ENCODE measurements around the gene OR14I1.

Gene OR14I1

GRCh38 chr1:248702714-248703113 lies at the start of gene OR14I1:
Gene OR14I1, minus strand, starts transcription at chr1:248702766.
- no peak within 1 kb of the TSS for H3K4me3 ChIP-seq (replicated peaks; ENCODE audit: low read depth, low read length)
- no peak for TF ChIP-seq CTCF (IDR thresholded peaks at IDR 0.05; ENCODE audit: low read length, missing control alignments)
- DNase-seq (ENCODE audit: low read depth), result no peak

GRCh38 chr1:248751635-248752034 lies 49.1 kb upstream of the OR14I1 start:
- DNase-seq (ENCODE audit: low read depth), result no peak
- H3K4me3 ChIP-seq (replicated peaks; ENCODE audit: low read depth, low read length), result no peak overlapping the region

DNA sequence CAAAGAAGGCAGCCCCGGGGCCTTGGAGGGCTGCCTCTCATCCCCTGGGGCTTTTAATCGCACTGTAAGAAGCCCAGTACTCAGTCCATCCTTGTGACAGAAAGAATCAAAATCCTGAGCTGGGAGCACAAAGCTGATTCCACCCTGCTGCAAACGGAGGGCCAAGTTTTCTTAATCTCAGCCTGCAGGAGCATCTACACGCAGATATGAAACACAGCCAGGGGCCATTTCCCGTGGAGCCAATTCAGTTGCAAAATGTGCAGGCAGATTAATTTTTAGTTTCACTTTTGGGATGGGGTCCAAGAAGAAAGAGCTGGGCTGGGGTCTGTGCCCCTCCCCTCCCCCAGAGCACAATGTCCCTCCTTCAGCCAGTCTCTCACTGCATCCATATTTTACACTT lies 48.6 kb upstream of the OR14I1 start:
- no peak for TF ChIP-seq CTCF (IDR thresholded peaks at IDR 0.05; ENCODE audit: low read length, missing control alignments)
- DNase-seq (ENCODE audit: low read depth), result no peak
- no peak overlapping the region for H3K4me3 ChIP-seq (replicated peaks; ENCODE audit: low read depth, low read length)

More at GRCh38 chr1:248751635-248752034, 49.1 kb upstream of the OR14I1 start:
- no peak for TF ChIP-seq CTCF (IDR thresholded peaks at IDR 0.05; ENCODE audit: low read length, missing control alignments)

- no peak overlapping the region for H3K4me3 ChIP-seq (replicated peaks; ENCODE audit: low read depth, low read length)
- no peak for TF ChIP-seq CTCF (IDR thresholded peaks at IDR 0.05; ENCODE audit: low read length, missing control alignments)
- no peak for DNase-seq (ENCODE audit: low read depth)
Measured at GRCh38 chr1:248750496-248750895, 47.9 kb upstream of the OR14I1 start.

- no peak for TF ChIP-seq CTCF (IDR thresholded peaks at IDR 0.05; ENCODE audit: low read length, missing control alignments)
- no peak for DNase-seq (ENCODE audit: low read depth)
- no peak overlapping the region for H3K4me3 ChIP-seq (replicated peaks; ENCODE audit: low read depth, low read length)
Measured at GRCh38 chr1:248748211-248748610, 45.6 kb upstream of the OR14I1 start.

DNA sequence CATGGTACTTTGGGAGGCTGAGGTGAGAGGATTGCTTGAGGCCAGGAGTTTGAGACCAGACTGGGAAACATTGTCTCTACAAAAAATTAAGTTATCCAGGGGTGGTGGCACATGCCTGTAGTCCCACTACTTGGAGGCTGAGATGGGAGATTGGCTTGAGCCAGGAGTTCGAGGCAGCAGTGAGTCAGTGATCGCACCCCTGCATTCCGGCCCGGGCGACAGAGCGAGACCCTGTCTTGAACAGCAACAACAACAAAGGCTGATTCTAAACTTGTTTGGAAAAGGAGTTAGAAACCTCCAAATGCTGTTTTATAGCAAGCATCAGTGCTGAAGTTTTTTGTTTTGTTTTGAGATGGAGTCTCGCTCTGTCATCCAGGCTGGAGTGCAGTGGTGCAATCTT lies 38.3 kb upstream of the OR14I1 start:
- H3K4me3 ChIP-seq (replicated peaks; ENCODE audit: low read depth, low read length), result no peak overlapping the region
- no peak for TF ChIP-seq CTCF (IDR thresholded peaks at IDR 0.05; ENCODE audit: low read length, missing control alignments)
- DNase-seq (ENCODE audit: low read depth), result no peak

DNA sequence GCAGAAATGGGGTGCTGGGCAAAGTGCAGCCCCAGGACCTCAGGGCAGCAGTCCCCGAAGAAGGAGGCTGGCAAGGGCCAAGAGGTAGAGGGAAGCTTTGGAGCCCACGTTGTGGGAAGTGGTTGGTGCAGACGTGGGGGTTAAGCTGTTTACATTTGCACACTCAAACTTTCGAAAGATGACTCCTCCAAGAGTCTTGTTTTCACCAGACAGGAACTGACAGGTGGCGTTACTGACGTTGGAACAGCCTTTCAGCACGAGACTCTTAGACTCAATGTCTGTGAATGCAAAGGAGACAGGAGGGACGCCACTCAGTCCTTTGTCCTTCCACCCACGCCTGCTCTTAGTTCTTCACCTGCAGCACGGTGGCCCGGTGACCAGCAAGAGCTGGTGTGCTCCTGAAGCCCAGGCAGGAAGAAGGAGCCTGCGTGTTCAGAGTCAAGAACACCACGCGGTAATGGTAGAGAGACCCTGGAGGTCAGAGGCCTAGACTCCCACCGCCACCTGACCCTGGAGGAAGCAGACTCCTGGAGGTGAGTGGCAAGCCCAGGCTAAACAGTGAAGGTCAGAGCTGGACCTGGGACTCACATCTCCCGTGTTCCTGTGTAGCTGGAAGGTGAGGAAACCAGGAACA lies 37.1 kb upstream of the OR14I1 start:
- DNase-seq (ENCODE audit: low read depth), result no peak
- no peak overlapping the region for H3K4me3 ChIP-seq (replicated peaks; ENCODE audit: low read depth, low read length)
- TF ChIP-seq CTCF (IDR thresholded peaks at IDR 0.05; ENCODE audit: low read length, missing control alignments), result no peak
